ENCODE measurements around the gene NSD1.
"Not testable (repeated sequence)": the region's sequence is repeated elsewhere in the genome, so short reads cannot be mapped to it uniquely, and the experiment has no call there.

NSD1 gene

GRCh38 chr5:177232358-177232757, 98.8 kb downstream of the NSD1 start:
- no peak for DNase-seq (ENCODE audit: low read depth in 2 of 2)

DNA sequence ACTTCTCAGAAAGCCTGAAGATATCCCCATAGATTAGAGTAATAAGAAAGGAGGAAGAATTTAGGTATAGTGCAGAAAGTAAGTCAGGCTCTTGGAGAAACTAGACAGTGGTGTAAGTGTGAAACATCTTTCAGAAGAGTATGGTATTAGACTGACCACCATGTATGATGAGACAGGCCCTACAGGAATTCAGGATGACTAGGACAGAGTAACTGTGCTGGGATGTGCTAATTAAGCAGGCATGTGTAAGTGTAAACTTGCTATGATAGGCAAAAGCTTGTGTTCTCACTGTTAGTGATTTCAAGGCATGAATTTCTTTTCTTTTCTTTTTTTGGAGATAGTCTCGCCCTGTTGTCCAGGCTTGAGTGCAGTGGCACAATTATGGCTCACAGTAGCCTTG, 99.2 kb downstream of the NSD1 start:
- DNase-seq (ENCODE audit: low read depth in 2 of 2): no peak

GRCh38 chr5:177233206-177233605, 99.6 kb downstream of the NSD1 start:
- DNase-seq (ENCODE audit: low read depth in 2 of 2): no peak

- no peak for DNase-seq (ENCODE audit: low read depth in 2 of 2)
Measured at GRCh38 chr5:177233802-177234201, 100.2 kb downstream of the NSD1 start.

- no peak for DNase-seq (ENCODE audit: low read depth in 2 of 2)
Measured at GRCh38 chr5:177234841-177235240, 101.3 kb downstream of the NSD1 start.

- no peak for DNase-seq (ENCODE audit: low read depth in 2 of 2)
Measured at GRCh38 chr5:177241768-177242167, 108.2 kb downstream of the NSD1 start.

GRCh38 chr5:177242304-177242703, 108.7 kb downstream of the NSD1 start:
- no peak for DNase-seq (ENCODE audit: low read depth in 2 of 2)

DNA sequence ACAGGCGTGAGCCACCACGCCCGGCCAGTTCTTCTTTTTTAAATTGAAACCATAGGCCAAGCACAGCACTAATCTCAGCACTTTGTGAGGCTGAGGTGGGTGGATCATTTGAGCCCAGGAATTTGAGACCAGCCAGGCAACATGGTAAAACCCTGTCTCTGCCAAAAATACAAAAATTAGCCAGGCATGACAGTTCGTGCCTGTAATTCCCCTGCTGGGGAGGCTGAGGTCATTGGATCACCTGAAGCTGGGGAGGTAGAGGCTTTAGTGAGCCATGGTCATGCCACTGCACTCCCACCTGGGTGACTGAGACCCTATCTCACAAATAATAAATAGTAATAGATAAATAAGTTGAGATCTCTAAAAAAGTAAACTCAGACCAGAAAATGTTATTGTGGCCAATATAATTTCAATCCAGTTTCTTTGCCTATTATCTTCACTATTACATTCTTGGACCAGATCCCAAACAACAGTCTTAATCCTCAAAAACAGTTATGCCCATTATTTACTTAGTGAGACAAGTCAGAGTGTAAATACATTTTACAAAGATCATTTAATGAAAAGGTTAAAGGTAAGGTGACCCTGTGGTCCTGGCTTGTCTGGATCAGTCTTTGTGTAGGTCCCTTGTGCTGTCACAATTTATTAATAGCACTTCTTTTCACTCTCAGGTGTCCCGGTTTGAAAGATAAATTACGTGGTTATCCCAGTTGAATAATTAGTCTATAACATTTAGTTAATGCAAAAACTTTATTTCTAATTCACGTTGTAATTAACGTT, 116.4 kb downstream of the NSD1 start:
- DNase-seq (ENCODE audit: low read depth in 2 of 2): no peak

DNA sequence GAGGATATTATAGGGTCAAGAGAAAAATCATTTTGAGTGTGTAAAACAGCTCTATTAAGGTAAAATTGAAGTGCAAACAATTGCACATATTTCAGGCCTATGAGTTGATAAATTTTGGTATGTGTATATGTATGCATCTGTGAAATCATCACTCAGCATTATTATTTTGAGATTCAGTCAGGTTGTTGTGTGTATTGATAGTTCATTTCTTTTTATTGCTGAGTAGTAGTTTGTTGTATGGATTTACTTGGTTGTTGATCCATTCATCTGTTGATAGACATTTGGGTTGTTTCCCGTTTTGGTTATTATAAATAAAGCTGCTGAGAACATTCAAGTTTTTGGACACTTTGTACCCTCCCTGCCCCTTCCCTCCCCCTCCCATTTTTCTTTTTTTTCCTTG, 119.7 kb downstream of the NSD1 start:
- DNase-seq (ENCODE audit: low read depth in 2 of 2): no peak

DNA sequence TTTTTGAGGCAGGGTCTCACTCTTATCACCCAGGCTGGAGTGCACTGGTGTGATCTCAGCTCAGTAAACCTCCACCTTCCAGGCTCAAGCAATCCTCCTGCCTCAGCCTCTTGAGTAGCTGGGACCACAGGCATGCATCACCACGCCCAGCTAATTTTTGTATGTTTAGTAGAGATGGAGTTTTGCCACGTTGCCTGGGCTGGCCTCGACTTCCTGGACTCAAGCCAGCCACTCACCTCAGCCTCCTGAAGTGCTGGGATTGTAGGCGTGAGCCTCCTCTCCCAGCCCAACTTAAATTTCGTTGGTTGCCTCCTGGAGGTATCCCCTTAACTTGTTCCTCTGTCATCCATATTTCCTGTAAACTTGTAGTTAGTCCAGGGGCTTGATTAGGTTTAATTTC, 122.7 kb downstream of the NSD1 start:
- DNase-seq (ENCODE audit: low read depth in 2 of 2): no peak

DNA sequence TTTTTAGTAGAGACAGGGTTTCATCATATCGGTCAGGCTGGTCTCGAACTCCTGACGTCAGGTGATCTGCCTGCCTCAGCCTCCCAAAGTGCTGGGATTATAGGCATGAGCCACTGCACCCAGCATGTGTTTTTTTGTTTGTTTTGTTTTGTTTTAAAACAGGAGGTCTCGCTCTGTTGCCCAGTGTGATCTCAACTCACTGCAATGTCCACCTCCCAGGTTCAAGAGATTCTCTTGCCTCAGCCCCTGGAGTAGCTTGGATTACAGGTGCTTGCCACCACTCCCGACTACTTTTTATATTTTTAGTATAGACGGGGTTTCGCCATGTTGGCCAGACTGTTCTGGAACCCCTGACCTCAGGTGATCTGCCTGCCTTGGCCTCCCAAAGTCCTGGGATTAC, 125.1 kb downstream of the NSD1 start:
- DNase-seq (ENCODE audit: low read depth in 2 of 2): not testable (repeated sequence)

DNA sequence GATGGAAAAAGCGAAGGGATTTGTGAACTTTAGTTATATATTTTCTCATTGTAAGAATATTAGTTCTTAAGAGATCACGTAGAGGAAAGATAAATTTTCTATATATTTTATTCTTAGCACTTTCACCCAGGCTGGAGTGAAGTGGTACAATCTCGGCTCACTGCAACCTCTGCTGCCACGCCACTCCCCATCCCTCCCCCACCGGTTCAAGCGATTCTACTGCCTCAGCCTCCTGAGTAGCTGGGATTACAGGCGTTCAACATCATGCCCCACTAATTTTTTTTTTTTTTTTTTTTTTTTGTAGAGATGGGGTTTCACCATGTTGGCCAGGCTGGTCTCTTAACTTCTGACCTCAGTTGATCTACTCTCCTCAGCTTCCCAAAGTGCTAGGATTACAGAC, 127.4 kb downstream of the NSD1 start:
- DNase-seq (ENCODE audit: low read depth in 2 of 2): no peak

GRCh38 chr5:177261510-177261909, 127.9 kb downstream of the NSD1 start:
- no peak for DNase-seq (ENCODE audit: low read depth in 2 of 2)

- no peak for DNase-seq (ENCODE audit: low read depth in 2 of 2)
Measured at GRCh38 chr5:177264178-177264577, 130.6 kb downstream of the NSD1 start.

DNA sequence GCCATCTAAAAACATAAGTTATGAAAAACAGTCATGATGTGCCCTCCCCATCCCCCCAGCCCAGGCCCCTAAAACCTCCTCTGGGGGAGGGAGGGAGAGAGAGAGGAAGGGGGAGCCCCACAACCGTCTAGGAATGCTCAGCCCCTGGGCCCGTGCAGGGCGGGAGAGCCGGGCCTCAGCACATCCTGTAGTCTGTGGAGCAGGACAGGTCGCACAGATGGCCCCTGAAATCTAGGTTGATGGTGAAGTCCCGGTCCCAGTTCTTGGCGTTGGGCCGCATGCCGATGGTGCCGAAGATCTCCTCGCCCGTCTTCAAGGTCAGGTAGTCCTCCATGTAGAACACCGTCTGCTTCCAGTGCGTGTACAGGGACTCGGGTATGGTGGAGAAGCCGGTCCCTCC, 131.8 kb downstream of the NSD1 start:
- no peak for DNase-seq (ENCODE audit: low read depth in 2 of 2)

DNA sequence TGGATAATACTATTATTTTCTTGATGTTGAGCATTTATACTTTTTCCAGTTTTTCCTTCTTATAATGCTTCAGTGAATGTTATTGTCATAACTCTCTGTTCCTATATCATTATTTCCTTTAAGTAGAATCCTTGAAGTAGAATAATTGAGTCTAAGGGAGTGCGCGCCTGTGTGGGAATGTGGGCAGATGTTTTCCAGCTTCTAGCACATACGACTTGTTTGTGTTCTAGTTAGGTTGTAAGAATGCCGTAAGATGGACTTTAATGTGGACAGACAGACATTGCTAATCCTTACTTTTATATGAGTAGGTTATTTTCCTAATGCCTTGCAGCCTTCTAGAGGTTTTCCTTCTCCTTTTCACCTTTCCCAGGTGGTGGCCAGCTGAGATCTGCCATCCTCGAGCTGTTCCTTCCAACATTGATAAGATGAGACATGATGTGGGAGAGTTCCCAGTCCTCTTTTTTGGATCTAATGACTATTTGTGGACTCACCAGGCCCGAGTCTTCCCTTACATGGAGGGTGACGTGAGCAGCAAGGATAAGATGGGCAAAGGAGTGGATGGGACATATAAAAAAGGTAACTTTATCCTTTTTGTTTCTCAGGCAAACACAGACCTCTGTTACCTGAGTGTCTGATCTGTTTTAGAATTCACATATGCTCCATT, 135.8 kb downstream of the NSD1 start:
- DNase-seq (ENCODE audit: low read depth in 2 of 2): no peak

- DNase-seq (ENCODE audit: low read depth in 2 of 2): no peak
Measured at GRCh38 chr5:177269976-177270375, 136.4 kb downstream of the NSD1 start.

GRCh38 chr5:177270653-177271052, 137.1 kb downstream of the NSD1 start:
- DNase-seq (ENCODE audit: low read depth in 2 of 2): no peak

DNA sequence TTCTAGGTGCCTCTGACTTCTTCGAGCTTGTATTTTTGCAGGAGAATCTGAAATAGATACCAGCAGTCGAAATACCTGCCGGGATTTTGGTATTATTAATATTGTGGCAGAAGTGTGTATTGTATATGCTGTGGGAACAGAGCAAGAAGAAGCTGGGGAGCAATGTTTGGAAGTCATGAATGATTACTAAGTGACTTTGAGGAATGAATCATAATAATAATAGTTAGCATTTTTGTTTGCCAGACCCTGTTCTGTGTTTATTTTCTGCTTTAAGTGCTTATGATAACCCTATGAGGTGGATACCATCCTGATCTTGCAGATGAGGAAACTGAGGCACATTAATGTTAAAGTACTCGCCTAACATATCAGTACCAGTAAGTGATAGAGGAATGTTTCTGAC, 137.5 kb downstream of the NSD1 start:
- no peak for DNase-seq (ENCODE audit: low read depth in 2 of 2)

- no peak for DNase-seq (ENCODE audit: low read depth in 2 of 2)
Measured at GRCh38 chr5:177275883-177276282, 142.3 kb downstream of the NSD1 start.

DNA sequence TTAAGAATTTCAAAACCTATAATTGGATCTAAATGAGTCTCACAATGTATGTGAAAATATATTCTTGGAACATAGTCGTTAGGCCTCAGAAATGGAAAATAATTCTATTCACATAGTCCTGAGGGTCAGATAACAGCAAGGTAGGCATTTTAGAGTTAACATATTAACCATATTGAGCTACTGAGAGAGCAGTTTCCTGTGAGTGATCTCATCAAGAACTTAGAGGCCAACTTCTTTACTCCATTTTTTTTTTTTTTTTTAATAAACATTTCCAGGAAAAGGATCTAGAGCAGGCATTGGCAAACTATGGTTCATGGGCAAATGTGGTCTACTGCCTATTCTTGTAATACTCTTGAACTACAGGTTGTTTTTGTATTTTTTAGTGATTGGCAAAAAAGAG, 143.3 kb downstream of the NSD1 start:
- DNase-seq (ENCODE audit: low read depth in 2 of 2): no peak

- no peak for DNase-seq (ENCODE audit: low read depth in 2 of 2)
Measured at GRCh38 chr5:177288191-177288590, 154.6 kb downstream of the NSD1 start.

GRCh38 chr5:177290816-177291596, 157.4 kb downstream of the NSD1 start:
- no peak for DNase-seq (ENCODE audit: low read depth in 2 of 2)
